ENCODE results near the gene RABAC1. TPM values are rescaled to one million over a fixed set of nuclear protein-coding genes. Genes with fewer than 3 reads are reported as not detected.
A peak's percentile ranks its signal among the peaks of the same experiment; 100 is the strongest.

RABAC1 gene
- total and polyA plus RNA-seq, 8 donors = 53.1 to 186 (median 74.2) TPM

DNA sequence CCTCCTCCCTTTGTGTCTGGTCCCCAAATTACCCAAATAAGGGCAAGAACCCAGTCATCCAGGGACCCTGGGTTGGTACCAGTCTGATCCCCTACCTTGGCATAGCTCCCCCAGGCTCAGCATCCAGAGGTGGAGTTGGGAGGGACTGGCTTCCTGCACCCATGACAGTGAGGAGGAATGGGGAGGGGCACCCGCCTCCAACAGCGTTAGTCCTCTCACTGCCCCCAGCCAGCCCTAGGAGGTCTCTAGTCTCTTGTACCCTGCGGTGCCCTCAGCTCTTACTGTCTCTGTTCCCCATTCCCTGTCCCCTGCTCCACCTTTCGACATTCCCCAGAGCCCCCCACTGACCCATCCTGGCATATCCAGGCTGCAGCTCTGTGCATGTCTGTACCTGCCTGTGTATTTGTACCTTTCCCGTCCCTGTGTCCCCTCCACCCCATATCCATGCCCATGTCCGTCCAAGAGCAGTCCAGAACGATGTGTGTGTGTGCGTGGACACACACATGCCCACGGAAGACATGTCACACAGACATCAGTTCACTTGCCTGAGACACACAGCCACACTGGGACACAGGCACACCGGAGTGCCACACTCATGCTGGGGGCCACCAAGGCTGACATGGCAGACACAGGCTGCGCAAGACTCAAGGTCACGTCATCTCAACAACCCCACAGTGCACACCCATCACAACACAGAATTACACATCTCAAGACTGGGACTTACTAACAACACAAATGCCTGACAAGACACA lies 48.7 kb downstream of the RABAC1 start:
- peaks cover 0 to 32% of the 10 kb centered on the region in 2 donors for H3K36me3 ChIP-seq
- intact Hi-C loops (cut with DNase I) = no loop called here
- H3K27me3 ChIP-seq = peaks cover 21 to 48% of the 10 kb centered on the region in 2 donors
- H3K27ac ChIP-seq = no peak overlapping the region
- no peak overlapping the region for H3K4me3 ChIP-seq
- H3K9me3 ChIP-seq = no peaks in the 10 kb centered on the region
- peaks cover 0 to 4% of the 10 kb centered on the region in 2 donors for H3K4me1 ChIP-seq
- TF ChIP-seq, protein P1, sequence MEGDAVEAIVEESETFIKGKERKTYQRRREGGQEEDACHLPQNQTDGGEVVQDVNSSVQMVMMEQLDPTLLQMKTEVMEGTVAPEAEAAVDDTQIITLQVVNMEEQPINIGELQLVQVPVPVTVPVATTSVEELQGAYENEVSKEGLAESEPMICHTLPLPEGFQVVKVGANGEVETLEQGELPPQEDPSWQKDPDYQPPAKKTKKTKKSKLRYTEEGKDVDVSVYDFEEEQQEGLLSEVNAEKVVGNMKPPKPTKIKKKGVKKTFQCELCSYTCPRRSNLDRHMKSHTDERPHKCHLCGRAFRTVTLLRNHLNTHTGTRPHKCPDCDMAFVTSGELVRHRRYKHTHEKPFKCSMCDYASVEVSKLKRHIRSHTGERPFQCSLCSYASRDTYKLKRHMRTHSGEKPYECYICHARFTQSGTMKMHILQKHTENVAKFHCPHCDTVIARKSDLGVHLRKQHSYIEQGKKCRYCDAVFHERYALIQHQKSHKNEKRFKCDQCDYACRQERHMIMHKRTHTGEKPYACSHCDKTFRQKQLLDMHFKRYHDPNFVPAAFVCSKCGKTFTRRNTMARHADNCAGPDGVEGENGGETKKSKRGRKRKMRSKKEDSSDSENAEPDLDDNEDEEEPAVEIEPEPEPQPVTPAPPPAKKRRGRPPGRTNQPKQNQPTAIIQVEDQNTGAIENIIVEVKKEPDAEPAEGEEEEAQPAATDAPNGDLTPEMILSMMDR (IDR thresholded peaks at IDR 0.05) = no peak
- DNase-seq (no peak), ATAC-seq (no peak)

DNA sequence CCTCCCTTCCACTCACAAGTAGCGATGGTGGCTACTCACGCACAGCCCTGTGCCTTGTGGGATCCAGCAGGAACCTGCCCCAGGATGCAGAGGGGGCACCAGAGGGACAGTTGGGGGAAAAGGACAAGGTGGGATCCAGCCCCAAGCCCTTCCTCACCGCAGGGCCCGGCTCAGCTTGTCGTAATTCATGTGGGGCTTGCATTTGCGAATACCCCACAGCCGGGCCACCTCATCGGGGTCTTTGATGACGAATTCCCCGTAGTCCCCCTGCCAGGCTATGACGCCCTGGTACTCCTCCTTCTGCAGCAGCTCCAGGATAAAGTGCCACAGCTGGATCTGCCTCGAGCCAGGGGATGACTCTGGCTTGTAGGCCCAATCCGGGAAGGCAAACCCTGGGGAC lies 49.4 kb downstream of the RABAC1 start:
- Histone ChIP-seq H3K36me3 (peaks cover 0 to 39% of the 10 kb centered on the region in 2 donors), H3K9me3 (no peaks in the 10 kb centered on the region), H3K27ac (no peak overlapping the region), H3K4me1 (no peaks in the 10 kb centered on the region), H3K4me3 (no peak overlapping the region), H3K27me3 (peaks cover 16 to 41% of the 10 kb centered on the region in 2 donors)
- intact Hi-C loops (cut with DNase I) = no loop called here
- ATAC-seq (no peak), DNase-seq (no peak)
- TF ChIP-seq, protein P1 (IDR thresholded peaks at IDR 0.05) = no peak

DNA sequence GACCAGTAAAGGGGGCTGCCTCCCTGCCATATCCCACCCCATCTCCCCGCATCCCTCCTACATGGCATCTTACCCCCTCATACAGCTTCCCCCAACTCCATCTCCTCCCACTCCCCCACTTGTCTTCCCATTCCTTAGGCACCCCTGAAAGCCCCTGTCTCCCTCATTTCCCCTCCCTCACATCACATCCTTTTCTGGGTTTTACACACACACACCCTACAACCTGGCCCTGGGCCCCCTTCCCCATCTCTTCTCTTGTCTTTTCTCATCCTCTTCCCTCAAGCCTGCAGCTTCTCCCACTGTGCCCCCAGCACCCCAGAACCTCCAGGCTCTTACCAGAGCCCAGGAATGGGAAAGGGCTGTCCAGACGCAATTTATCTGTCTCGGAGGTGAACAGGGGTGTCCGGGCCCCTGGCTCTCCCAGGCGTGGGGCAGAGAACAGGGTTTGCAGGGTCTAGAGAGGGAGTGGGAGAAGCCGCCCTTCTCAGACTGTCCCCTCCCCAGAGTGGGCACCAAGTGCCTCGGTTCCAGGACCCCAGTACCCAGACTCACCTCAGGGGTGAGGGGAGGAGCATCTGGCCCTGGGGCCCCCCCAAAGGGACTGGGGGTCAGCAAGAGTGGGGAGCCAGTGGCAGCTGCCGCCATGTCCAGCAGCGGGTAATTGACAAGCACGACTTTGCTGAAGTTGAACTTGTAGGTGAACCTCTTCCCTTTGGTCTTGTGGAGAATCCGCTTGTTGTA lies 50.2 kb downstream of the RABAC1 start:
- H3K36me3 ChIP-seq = peaks cover 0 to 47% of the 10 kb centered on the region in 2 donors
- H3K4me1 ChIP-seq = no peaks in the 10 kb centered on the region
- peaks cover 16 to 33% of the 10 kb centered on the region in 2 donors for H3K27me3 ChIP-seq
- ATAC-seq (no peak), DNase-seq (no peak)
- intact Hi-C loops (cut with DNase I) = no loop called here
- H3K9me3 ChIP-seq = no peaks in the 10 kb centered on the region
- no peak overlapping the region for H3K27ac ChIP-seq
- H3K4me3 ChIP-seq = no peak overlapping the region
- TF ChIP-seq, protein P1 (IDR thresholded peaks at IDR 0.05) = no peak

DNA sequence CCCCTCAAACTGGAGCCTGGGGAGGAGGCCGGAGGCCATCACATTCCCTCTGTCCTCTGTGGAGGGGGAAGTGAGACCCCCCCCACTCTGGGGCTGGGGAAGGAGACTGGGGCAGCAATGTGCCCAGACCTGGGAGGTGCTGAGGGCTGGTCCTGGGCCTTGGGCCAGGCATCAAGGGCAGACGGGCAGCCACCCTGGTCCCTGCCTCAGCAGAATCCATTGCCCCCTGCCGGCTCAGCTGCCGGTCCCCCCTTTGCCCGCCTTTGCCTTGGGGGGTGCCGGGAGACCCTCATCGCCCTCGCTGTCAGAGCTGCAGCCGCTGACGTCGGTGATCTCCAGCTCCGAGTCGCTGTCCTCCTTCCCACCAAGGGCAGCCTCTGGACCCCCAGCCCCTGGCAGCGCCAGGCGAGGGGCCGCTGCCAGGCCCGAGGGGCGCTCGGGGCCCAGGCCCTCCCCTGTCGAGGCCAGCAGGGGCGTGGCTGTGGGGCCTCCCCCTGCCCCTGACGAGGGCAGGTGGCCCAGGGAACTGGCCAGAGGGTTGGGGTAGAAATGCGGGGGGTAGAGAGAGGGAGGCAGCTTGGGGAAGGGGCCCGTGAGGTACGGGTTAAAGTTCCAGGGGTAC lies 51.0 kb downstream of the RABAC1 start:
- DNase-seq = peak in 1 of 4 donors; percentile 54
- no peak overlapping the region for H3K4me3 ChIP-seq
- TF ChIP-seq, protein P1 (IDR thresholded peaks at IDR 0.05) = no peak
- no peak for ATAC-seq
- intact Hi-C loops (cut with DNase I) = no loop called here
- no peaks in the 10 kb centered on the region for H3K4me1 ChIP-seq
- peaks cover 12 to 25% of the 10 kb centered on the region in 2 donors for H3K27me3 ChIP-seq
- no peaks in the 10 kb centered on the region for H3K9me3 ChIP-seq
- H3K36me3 ChIP-seq = peaks cover 0 to 55% of the 10 kb centered on the region in 2 donors
- no peak overlapping the region for H3K27ac ChIP-seq
